Measurements from ENCODE around the gene LRRC36.

The LRRC36 gene

GRCh38 chr16:67342616-67343015 is 16.0 kb downstream of the LRRC36 start:
- H2AFZ ChIP-seq (ENCODE audit: low read length): no peak overlapping the region
- H3K9ac ChIP-seq (ENCODE audit: low read depth, low read length, poor library complexity): no peak overlapping the region
- H4K8ac ChIP-seq (ENCODE audit: low read depth, low read length): no peak overlapping the region
- no peaks in the 10 kb centered on the region for H3K36me3 ChIP-seq (replicated peaks in 1 of 2; ENCODE audit: control insufficient read depth in 2 of 2, insufficient read depth in 2 of 2, low read length in 2 of 2)
- no peak overlapping the region for H3K23ac ChIP-seq (ENCODE audit: low read depth, low read length, poor library complexity)
- H2BK5ac ChIP-seq (ENCODE audit: low read length): no peak overlapping the region
- no peak overlapping the region for H3K4me2 ChIP-seq (ENCODE audit: insufficient read depth, low read length, poor library complexity, severe bottlenecking)
- no peaks in the 10 kb centered on the region for H3K9me3 ChIP-seq (replicated peaks in 1 of 2; ENCODE audit: control insufficient read depth in 2 of 2, insufficient read depth in 1 of 2, low read depth in 1 of 2, low read length in 2 of 2)
- H3K27me3 ChIP-seq (ENCODE audit: control insufficient read depth in 3 of 3, insufficient read depth in 3 of 3, low read depth in 1 of 3, low read length in 3 of 3): peaks cover 0 to 21% (median 0%) of the 10 kb centered on the region in 3 experiments
- no peak for DNase-seq (ENCODE audit: low spot score)
- H2AK5ac ChIP-seq (ENCODE audit: low read depth, low read length): no peak overlapping the region
- H2BK12ac ChIP-seq (ENCODE audit: low read length): no peak overlapping the region
- H3K4ac ChIP-seq (ENCODE audit: low read length): no peak overlapping the region
- no peak overlapping the region for H3K14ac ChIP-seq (ENCODE audit: low read length)
- no CpG with 5 or more reads among the region's 4 CpGs for WGBS, 2 donors (ENCODE audit: extremely low coverage in 2 of 2, insufficient read length in 2 of 2, insufficient replicate concordance in 1 of 2)
- peaks cover 2% of the 10 kb centered on the region for H3K79me1 ChIP-seq (ENCODE audit: low read depth, low read length)
- H3K18ac ChIP-seq (ENCODE audit: low read length): no peak overlapping the region
- H2BK15ac ChIP-seq (ENCODE audit: low read length): no peak overlapping the region
- H2BK120ac ChIP-seq (ENCODE audit: low read depth, low read length): no peak overlapping the region
- H3K4me3 ChIP-seq (ENCODE audit: low read length in 2 of 2): no peak overlapping the region
- H3K27ac ChIP-seq (replicated peaks; ENCODE audit: low read length): no peak overlapping the region
- no peaks in the 10 kb centered on the region for H3K4me1 ChIP-seq (ENCODE audit: control insufficient read depth in 2 of 2, insufficient read depth in 1 of 2, low read depth in 1 of 2, low read length in 2 of 2)
- no peak overlapping the region for H4K91ac ChIP-seq (ENCODE audit: low read depth, low read length, poor library complexity)

GRCh38 chr16:67345401-67345800 is 18.8 kb downstream of the LRRC36 start:
- no peak overlapping the region for H2BK12ac ChIP-seq (ENCODE audit: low read length)
- no peaks in the 10 kb centered on the region for H3K9me3 ChIP-seq (replicated peaks in 1 of 2; ENCODE audit: control insufficient read depth in 2 of 2, insufficient read depth in 1 of 2, low read depth in 1 of 2, low read length in 2 of 2)
- no peaks in the 10 kb centered on the region for H3K79me1 ChIP-seq (ENCODE audit: low read depth, low read length)
- no peak overlapping the region for H3K18ac ChIP-seq (ENCODE audit: low read length)
- no peak overlapping the region for H3K4ac ChIP-seq (ENCODE audit: low read length)
- no peak overlapping the region for H2BK15ac ChIP-seq (ENCODE audit: low read length)
- H3K14ac ChIP-seq (ENCODE audit: low read length): no peak overlapping the region
- no peak overlapping the region for H4K8ac ChIP-seq (ENCODE audit: low read depth, low read length)
- no peak overlapping the region for H3K4me2 ChIP-seq (ENCODE audit: insufficient read depth, low read length, poor library complexity, severe bottlenecking)
- no peak overlapping the region for H2BK5ac ChIP-seq (ENCODE audit: low read length)
- no peak overlapping the region for H3K27ac ChIP-seq (replicated peaks; ENCODE audit: low read length)
- DNase-seq (ENCODE audit: low spot score): no peak
- H3K23ac ChIP-seq (ENCODE audit: low read depth, low read length, poor library complexity): no peak overlapping the region
- no peak overlapping the region for H3K4me3 ChIP-seq (ENCODE audit: low read length in 2 of 2)
- peaks cover 0 to 27% (median 0%) of the 10 kb centered on the region in 3 experiments for H3K27me3 ChIP-seq (ENCODE audit: control insufficient read depth in 3 of 3, insufficient read depth in 3 of 3, low read depth in 1 of 3, low read length in 3 of 3)
- no CpG with 5 or more reads among the region's 1 CpG for WGBS, 2 donors (ENCODE audit: extremely low coverage in 2 of 2, insufficient read length in 2 of 2, insufficient replicate concordance in 1 of 2)
- no peak overlapping the region for H2AFZ ChIP-seq (ENCODE audit: low read length)
- no peak overlapping the region for H4K91ac ChIP-seq (ENCODE audit: low read depth, low read length, poor library complexity)
- no peak overlapping the region for H2BK120ac ChIP-seq (ENCODE audit: low read depth, low read length)
- no peak overlapping the region for H2AK5ac ChIP-seq (ENCODE audit: low read depth, low read length)
- no peaks in the 10 kb centered on the region for H3K36me3 ChIP-seq (replicated peaks in 1 of 2; ENCODE audit: control insufficient read depth in 2 of 2, insufficient read depth in 2 of 2, low read length in 2 of 2)
- H3K4me1 ChIP-seq (ENCODE audit: control insufficient read depth in 2 of 2, insufficient read depth in 1 of 2, low read depth in 1 of 2, low read length in 2 of 2): no peaks in the 10 kb centered on the region
- H3K9ac ChIP-seq (ENCODE audit: low read depth, low read length, poor library complexity): no peak overlapping the region

DNA sequence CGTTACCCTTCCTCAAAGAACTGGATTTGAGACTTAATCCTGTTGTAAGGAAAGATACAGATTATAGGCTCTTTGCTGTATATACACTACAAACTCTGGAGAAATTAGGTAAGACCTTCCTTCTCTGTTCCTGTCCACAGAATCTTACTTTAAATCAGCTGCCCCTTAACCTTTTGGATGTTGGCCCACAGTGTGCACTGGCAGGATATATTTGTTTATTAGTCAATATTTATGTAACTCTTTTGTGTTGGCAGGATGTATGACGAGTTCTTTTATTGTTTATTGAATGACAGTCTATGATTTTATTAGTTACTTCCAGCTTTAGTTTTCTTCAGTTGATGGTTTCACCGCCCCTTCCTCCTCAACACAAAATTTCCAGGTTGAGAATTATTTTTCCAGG is 19.7 kb downstream of the LRRC36 start:
- Histone ChIP-seq H3K27ac (replicated peaks; ENCODE audit: low read length) (no peak overlapping the region), H2BK120ac (ENCODE audit: low read depth, low read length) (no peak overlapping the region), H3K4me2 (ENCODE audit: insufficient read depth, low read length, poor library complexity, severe bottlenecking) (no peak overlapping the region), H4K91ac (ENCODE audit: low read depth, low read length, poor library complexity) (no peak overlapping the region), H2BK5ac (ENCODE audit: low read length) (no peak overlapping the region), H3K9ac (ENCODE audit: low read depth, low read length, poor library complexity) (no peak overlapping the region), H2BK12ac (ENCODE audit: low read length) (no peak overlapping the region), H2AK5ac (ENCODE audit: low read depth, low read length) (no peak overlapping the region), H3K18ac (ENCODE audit: low read length) (no peak overlapping the region), H3K23ac (ENCODE audit: low read depth, low read length, poor library complexity) (no peak overlapping the region), H3K36me3 (replicated peaks in 1 of 2; ENCODE audit: control insufficient read depth in 2 of 2, insufficient read depth in 2 of 2, low read length in 2 of 2) (no peaks in the 10 kb centered on the region), H3K4me1 (ENCODE audit: control insufficient read depth in 2 of 2, insufficient read depth in 1 of 2, low read depth in 1 of 2, low read length in 2 of 2) (no peaks in the 10 kb centered on the region), H4K8ac (ENCODE audit: low read depth, low read length) (no peak overlapping the region), H3K4ac (ENCODE audit: low read length) (no peak overlapping the region), H3K27me3 (ENCODE audit: control insufficient read depth in 3 of 3, insufficient read depth in 3 of 3, low read depth in 1 of 3, low read length in 3 of 3) (peaks cover 0 to 30% (median 0%) of the 10 kb centered on the region in 3 experiments), H3K79me1 (ENCODE audit: low read depth, low read length) (no peaks in the 10 kb centered on the region), H3K9me3 (replicated peaks in 1 of 2; ENCODE audit: control insufficient read depth in 2 of 2, insufficient read depth in 1 of 2, low read depth in 1 of 2, low read length in 2 of 2) (no peaks in the 10 kb centered on the region), H3K4me3 (ENCODE audit: low read length in 2 of 2) (no peak overlapping the region), H2BK15ac (ENCODE audit: low read length) (no peak overlapping the region), H3K14ac (ENCODE audit: low read length) (no peak overlapping the region), H2AFZ (ENCODE audit: low read length) (no peak overlapping the region)
- WGBS, 2 donors (ENCODE audit: extremely low coverage in 2 of 2, insufficient read length in 2 of 2, insufficient replicate concordance in 1 of 2): no CpG with 5 or more reads among the region's 3 CpGs
- no peak for DNase-seq (ENCODE audit: low spot score)

GRCh38 chr16:67349172-67349571 is 22.6 kb downstream of the LRRC36 start:
- DNase-seq (ENCODE audit: low spot score): no peak
- Histone ChIP-seq H2BK5ac (ENCODE audit: low read length) (no peak overlapping the region), H2BK15ac (ENCODE audit: low read length) (no peak overlapping the region), H3K27me3 (ENCODE audit: control insufficient read depth in 3 of 3, insufficient read depth in 3 of 3, low read depth in 1 of 3, low read length in 3 of 3) (peaks cover 0 to 38% (median 0%) of the 10 kb centered on the region in 3 experiments), H2AK5ac (ENCODE audit: low read depth, low read length) (no peak overlapping the region), H3K9ac (ENCODE audit: low read depth, low read length, poor library complexity) (no peak overlapping the region), H3K4me2 (ENCODE audit: insufficient read depth, low read length, poor library complexity, severe bottlenecking) (no peak overlapping the region), H3K27ac (replicated peaks; ENCODE audit: low read length) (no peak overlapping the region), H3K4ac (ENCODE audit: low read length) (no peak overlapping the region), H3K36me3 (replicated peaks in 1 of 2; ENCODE audit: control insufficient read depth in 2 of 2, insufficient read depth in 2 of 2, low read length in 2 of 2) (no peaks in the 10 kb centered on the region), H4K8ac (ENCODE audit: low read depth, low read length) (no peak overlapping the region), H2BK120ac (ENCODE audit: low read depth, low read length) (no peak overlapping the region), H3K14ac (ENCODE audit: low read length) (no peak overlapping the region), H2AFZ (ENCODE audit: low read length) (no peak overlapping the region), H2BK12ac (ENCODE audit: low read length) (no peak overlapping the region), H3K4me3 (ENCODE audit: low read length in 2 of 2) (no peak overlapping the region), H4K91ac (ENCODE audit: low read depth, low read length, poor library complexity) (no peak overlapping the region), H3K23ac (ENCODE audit: low read depth, low read length, poor library complexity) (no peak overlapping the region), H3K9me3 (replicated peaks in 1 of 2; ENCODE audit: control insufficient read depth in 2 of 2, insufficient read depth in 1 of 2, low read depth in 1 of 2, low read length in 2 of 2) (no peaks in the 10 kb centered on the region), H3K4me1 (ENCODE audit: control insufficient read depth in 2 of 2, insufficient read depth in 1 of 2, low read depth in 1 of 2, low read length in 2 of 2) (no peaks in the 10 kb centered on the region), H3K18ac (ENCODE audit: low read length) (no peak overlapping the region), H3K79me1 (ENCODE audit: low read depth, low read length) (no peaks in the 10 kb centered on the region)

Data from neuronal stem cell (in vitro differentiated cells).